HG02798 (cell line): ENCODE measurements around the gene FAN1.
"Not testable (repeated sequence)": the region's sequence is repeated elsewhere in the genome, so short reads cannot be mapped to it uniquely, and the experiment has no call there.

Experiments
- ATAC-seq: cut with Tn5 transposase; IDR thresholded peaks from one replicate; pipeline ENCODE4 v1.9.1; 2021; ENCODE audit warnings: mild to moderate bottlenecking; ENCODE audit not compliant: unreplicated experiment, poor library complexity

Gene FAN1

DNA sequence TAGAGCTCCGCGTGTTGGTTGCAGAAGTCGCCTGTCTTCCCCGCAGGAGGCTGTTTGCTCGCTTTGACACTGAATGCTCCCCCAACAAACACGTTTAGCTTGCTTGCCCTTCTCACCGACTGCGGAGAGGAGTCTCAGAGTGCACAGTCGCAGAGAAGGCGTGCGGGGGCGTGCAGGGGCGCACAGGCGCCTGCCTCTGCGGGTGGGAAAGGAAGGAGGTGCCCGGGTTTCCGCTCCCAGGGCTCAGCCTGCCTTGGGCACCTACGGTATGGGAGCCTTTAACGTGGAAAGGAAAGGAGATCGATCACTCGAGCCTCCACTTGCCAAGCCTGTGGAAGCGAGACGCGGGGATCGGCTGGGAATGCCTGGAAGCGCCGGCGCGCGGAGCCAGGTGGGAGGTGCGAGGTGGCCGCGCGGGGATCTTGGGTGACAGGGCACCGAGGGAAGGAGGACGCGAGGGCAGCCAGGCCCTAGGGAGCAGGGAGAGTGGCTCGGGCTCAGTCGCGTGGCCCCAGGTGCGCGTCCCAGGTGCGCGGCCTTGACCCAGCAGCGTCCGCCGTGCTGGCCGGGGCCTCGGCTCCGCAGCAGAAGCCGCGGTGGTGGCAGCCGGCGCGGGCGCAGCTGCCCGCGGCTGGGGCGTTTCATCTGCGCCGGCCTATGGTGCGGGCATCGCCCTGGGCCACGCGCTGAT, at the start of gene FAN1:
Gene FAN1 (plus strand): TSS at position 419 of the 691 bp plus-strand sequence. CDS start 749 bp downstream, outside the sequence.
- peak; percentile 94 for ATAC-seq

GRCh38 chr15:30859091-30859874, 44.4 kb upstream of the FAN1 start:
- ATAC-seq: no peak

- ATAC-seq: no peak
Measured at GRCh38 chr15:30865257-30865656, 38.5 kb upstream of the FAN1 start.

DNA sequence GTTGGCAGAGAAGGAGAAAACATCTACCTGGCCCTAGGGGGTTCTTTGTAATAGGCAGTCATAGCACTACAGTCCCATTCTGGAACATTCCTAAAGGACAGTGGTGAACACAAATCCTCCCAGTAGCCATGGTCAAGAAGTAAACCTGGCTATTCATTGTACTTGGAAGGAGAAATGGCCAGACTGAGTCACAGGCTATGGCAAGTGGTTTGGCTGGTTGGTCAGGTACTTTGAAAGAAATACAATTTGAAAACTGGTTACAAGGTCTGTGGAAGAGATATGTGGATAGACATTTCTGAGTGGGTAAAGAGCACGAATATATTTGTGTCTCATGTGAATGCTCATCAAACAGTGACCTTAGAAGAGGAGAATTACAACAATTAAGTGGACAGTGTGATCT, 33.0 kb upstream of the FAN1 start:
- no peak for ATAC-seq

DNA sequence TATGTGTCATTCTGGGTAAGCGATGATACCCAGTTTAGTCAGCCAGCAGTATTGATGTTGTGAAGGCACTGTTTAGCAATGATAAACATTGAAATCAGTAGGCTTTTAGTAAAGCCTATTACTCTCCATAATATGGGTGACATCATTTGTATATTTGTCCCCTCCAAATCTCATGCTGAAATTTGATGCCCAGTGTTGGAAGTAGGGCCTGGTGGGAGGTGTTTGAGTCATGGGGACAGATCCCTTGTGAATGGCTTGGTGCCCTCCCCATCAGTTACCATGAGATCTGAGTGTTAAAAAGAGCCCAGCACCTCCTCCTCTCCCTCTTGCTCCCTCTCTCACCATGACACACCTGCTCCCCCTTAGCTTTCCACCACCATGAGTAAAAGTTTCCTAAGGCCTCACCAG, 31.4 kb upstream of the FAN1 start:
- no peak for ATAC-seq

DNA sequence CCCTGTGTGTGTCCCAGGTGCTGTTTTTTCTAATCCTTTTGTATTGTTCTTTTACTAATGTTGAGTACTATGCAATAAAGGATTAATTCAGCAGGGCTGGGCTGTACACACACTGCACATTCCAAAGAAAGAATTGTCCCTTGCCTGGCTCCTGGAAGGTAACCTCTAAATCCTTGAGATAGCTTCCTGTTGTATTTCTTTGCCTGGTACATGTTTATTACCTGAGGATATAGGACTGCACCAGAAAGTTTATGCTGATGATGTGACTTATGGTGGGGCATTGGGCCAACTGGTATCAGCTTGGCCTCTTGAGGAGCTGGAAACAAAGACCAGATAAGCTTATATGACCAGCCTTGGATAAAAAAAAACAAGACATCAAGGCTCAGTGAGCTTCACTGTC, 26.6 kb upstream of the FAN1 start:
- no peak for ATAC-seq

DNA sequence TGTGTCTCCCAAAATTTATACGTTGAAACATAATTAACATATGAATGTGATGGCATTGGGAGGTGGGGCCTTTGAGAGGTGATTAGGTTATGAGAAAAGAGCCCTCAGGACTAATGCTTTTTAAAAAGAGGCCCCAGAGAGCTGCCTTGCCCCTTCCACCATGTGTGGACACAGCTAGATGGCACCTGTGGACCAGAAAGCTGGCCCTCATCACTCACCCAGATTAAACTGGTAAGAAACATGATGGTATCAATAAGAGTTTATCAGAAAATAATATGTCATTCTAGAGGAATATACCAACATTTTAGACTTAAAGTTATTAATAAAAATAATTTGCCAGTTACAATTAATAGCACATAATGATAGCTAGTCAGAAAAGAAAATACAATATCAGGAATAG, 25.2 kb upstream of the FAN1 start:
- no peak for ATAC-seq

GRCh38 chr15:30882849-30883433, 20.8 kb upstream of the FAN1 start:
- ATAC-seq: no peak

- ATAC-seq: not testable (repeated sequence)
Measured at GRCh38 chr15:30883666-30884065, 20.0 kb upstream of the FAN1 start.

- ATAC-seq: no peak
Measured at GRCh38 chr15:30885814-30886213, 17.9 kb upstream of the FAN1 start.

DNA sequence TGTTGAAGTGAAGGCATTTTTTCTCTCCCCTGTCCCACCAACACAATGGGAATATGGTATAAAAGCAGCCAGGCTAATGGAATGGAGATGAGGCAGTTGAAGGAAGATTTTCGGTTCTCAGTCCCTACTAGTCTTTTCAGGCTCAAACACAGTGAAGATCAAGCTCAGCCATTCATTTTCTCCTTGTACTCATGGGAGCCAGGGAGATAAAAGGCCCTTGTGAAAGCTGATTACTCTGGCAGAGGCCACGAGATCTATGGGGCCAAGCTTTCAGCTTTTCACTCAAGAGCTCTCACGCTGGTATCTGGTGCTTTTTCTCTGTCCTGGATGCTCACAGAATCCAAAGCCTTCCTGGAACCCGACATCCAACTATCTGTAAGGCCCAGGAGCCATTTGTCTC, 14.5 kb upstream of the FAN1 start:
- no peak for ATAC-seq

GRCh38 chr15:30895461-30896210, 8.1 kb upstream of the FAN1 start:
- no peak for ATAC-seq

DNA sequence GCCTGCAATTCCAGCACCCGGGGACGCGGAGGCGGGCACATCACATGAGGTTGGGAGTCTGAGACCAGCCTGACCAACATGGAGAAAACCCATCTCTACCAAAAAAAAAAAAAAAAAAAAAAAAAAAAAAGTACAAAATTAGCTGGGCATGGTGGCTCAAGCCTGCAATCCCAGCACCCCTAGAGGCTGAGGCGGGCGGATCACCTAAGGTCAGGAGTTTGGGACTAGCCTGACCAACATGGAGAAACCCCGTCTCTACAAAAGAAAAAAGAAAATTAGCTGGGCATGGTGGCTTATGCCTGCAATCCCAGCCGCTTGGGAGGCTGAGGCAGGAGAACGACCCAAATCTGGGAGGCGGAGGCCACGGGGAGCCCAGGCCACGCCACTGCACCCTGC, 7.5 kb upstream of the FAN1 start:
- ATAC-seq: no peak

DNA sequence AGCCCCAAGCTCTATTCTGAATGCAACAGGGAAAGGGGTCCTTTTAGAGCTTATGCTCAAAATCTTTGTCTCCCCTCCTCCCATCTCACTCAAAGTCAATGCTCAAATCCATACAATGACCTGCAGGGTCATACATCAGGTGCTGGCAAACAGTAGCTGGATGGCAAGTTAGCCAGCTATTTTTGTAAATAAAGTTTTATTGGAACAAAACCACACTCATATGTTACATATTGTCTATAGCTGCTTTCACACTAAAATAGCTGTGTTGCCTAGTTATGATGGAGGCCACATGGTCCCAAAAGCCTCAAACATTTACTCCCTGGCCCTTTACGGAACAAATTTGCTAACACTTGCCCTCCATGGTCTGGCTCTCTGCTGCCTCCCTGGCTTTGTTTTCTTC, 1.8 kb upstream of the FAN1 start:
- no peak for ATAC-seq

- no peak for ATAC-seq
Measured at GRCh38 chr15:30904812-30905211, 1.1 kb downstream of the FAN1 start.

DNA sequence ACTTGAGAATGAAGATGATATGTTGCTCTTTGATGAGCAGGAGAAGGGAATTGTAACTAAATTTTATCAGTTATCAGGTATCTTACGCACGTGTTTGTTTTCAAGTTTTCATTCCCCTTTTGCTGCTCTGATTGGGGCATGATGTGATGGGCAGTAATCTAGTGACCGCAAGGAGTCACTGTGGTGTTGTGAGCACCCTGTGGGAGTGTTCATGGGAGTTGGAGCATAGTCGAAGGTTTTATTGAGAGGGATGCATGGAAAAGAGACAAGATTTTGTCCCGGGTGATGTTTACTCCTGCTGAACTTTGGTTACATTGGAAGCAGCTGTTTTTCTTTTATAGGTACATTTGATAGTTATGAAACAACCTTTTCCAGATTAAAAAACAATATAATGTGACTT, 2.1 kb downstream of the FAN1 start:
- ATAC-seq: no peak

DNA sequence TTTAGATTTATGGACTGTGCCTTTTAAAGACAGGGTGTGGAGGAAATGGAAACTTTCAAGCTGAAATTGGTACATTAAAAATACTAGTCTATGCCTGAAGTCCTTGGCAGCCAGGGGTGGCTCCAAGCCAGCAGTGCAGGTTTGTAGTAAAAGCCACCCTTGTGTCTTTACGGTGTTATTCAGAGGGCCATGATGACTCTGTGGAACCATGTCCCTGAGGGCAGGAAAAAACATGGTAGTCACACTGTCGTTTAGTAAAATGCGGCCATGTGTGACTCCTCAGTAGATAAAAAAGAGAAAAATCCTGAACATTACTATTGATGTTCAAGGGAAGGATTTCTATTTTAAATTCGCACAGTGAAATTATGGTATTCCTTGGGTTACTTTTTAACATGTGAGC, 2.7 kb downstream of the FAN1 start:
- no peak for ATAC-seq

DNA sequence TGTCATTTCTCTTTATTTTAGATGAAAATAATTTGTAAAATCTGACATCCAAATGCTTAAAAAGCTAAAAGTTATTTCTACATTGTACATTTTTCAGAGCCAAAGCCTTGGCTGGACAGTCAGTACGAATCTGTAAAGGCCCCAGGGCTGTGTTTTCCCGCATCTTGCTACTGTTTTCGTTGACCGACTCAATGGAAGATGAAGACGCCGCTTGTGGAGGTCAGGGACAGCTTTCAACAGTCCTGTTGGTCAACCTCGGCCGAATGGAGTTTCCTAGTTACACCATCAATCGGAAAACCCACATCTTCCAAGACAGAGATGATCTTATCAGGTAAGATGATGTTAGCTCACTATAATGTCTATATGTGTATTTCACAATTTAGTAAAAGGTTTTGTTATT, 10.0 kb downstream of the FAN1 start:
- no peak for ATAC-seq

DNA sequence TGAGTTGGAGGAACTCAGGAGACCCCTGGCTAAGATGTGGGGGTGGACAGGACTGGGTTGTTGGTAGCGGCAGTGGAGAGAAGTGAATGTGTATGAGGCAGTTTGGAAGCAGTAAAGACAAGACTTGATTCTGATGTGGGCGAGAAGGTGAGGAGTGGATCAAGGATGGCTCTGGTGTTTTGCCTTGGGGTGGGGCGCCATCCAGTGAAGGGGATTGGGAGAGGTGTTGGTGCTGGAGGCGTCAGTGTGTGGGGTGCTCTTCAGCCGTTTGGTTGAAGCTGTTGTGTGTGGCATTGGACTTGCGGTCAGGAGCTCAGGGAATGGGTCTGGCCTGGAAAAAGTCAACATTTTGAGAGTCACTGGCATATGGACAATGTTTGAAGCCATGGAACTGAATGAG, 13.3 kb downstream of the FAN1 start:
- no peak for ATAC-seq

GRCh38 chr15:30917675-30918074, 14.0 kb downstream of the FAN1 start:
- no peak for ATAC-seq

DNA sequence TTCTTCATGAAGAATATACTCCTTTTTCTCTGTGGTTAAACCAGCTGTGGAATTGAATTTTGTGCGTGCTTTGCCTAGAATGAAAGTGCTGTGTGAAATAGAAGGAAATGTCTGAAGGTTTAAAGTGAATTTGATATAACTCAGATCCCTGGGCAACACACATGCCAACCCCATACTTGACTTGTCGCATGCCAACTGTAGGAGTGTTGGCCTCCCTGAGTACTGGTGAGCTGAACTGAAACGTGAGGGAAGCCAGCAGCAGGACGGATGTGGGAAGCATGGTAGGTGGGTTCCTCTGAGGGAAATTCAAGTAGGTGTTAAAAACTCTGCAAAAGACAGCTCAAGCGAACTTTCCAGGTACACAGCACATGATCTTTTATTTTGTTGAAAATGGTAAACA, 14.7 kb downstream of the FAN1 start:
- ATAC-seq: no peak
